ENCODE results near the gene PGBD1.
A peak's percentile ranks its signal among the peaks of the same experiment; 100 is the strongest.

PGBD1 gene
- 1.3 to 3.2 (median 2.1) reads per million in 4 donors for total RNA-seq

- DNase-seq, result peak in 3 of 5 donors; percentile 14 to 61 (median 17)
Measured at GRCh38 chr6:28281288-28282064, at the start of gene PGBD1. Gene PGBD1, plus strand, starts transcription at chr6:28281572. Its CDS starts 2,242 bp downstream, at chr6:28283814.

GRCh38 chr6:28232785-28233184, 48.6 kb upstream of the PGBD1 start:
- no peak for DNase-seq

- no peak for DNase-seq
Measured at GRCh38 chr6:28235912-28236452, 45.4 kb upstream of the PGBD1 start.

GRCh38 chr6:28239636-28240035, 41.7 kb upstream of the PGBD1 start:
- DNase-seq, result no peak

GRCh38 chr6:28240471-28240870, 40.9 kb upstream of the PGBD1 start:
- no peak for DNase-seq

- DNase-seq, result no peak
Measured at GRCh38 chr6:28243946-28244345, 37.4 kb upstream of the PGBD1 start.

GRCh38 chr6:28245206-28245941, 36.0 kb upstream of the PGBD1 start:
- no peak for DNase-seq

- no peak for DNase-seq
Measured at GRCh38 chr6:28248916-28249315, 32.5 kb upstream of the PGBD1 start.

GRCh38 chr6:28250747-28251146, 30.6 kb upstream of the PGBD1 start:
- DNase-seq, result no peak

GRCh38 chr6:28251661-28252008, 29.7 kb upstream of the PGBD1 start:
- peak in 3 of 5 donors; percentile 1 to 59 (median 12) for DNase-seq

- peak; percentile 33 to 87 (median 57) for DNase-seq
Measured at GRCh38 chr6:28252009-28252975, 29.1 kb upstream of the PGBD1 start, which contains the start of gene ZKSCAN4. Gene ZKSCAN4, minus strand, starts transcription at chr6:28252269. Its CDS starts 289 bp downstream, at chr6:28251980.

- no peak for DNase-seq
Measured at GRCh38 chr6:28254121-28254519, 27.3 kb upstream of the PGBD1 start.

GRCh38 chr6:28257042-28257441, 24.3 kb upstream of the PGBD1 start:
- no peak for DNase-seq

GRCh38 chr6:28258877-28259777, 22.2 kb upstream of the PGBD1 start, which contains the start of gene NKAPL:
Gene NKAPL, plus strand, starts transcription at chr6:28259297. Its CDS starts 75 bp downstream, at chr6:28259372.
- DNase-seq, result peak in 4 of 5 donors; percentile 10 to 52 (median 21)

GRCh38 chr6:28263922-28264321, 17.4 kb upstream of the PGBD1 start:
- no peak for DNase-seq

GRCh38 chr6:28264834-28265401, 16.5 kb upstream of the PGBD1 start:
- DNase-seq, result peak in 1 of 5 donors; percentile 8

- DNase-seq, result no peak
Measured at GRCh38 chr6:28266563-28266961, 14.8 kb upstream of the PGBD1 start.

- peak; percentile 43 to 90 (median 61) for DNase-seq
Measured at GRCh38 chr6:28266962-28267694, 14.2 kb upstream of the PGBD1 start, which contains the start of gene ZSCAN26. Gene ZSCAN26, plus strand, starts transcription at chr6:28267143. Its CDS starts 4,777 bp downstream, at chr6:28271920.

GRCh38 chr6:28267695-28268059, 13.7 kb upstream of the PGBD1 start:
- no peak for DNase-seq

GRCh38 chr6:28269492-28269891, 11.9 kb upstream of the PGBD1 start:
- DNase-seq, result peak in 1 of 5 donors; percentile 25

Data from T-helper 1 cell (primary cell).